Neural progenitor cell (in vitro differentiated cells): Measurements from ENCODE around the gene MYOG. TPM values are rescaled to one million over a fixed set of nuclear protein-coding genes. Genes with fewer than 3 reads are reported as not detected.

Source experiments
- DNase-seq: peaks from one replicate; pipeline ENCODE4 v3.0.0-alpha.2; 2016; ENCODE audit warnings: low spot score
- H2AFZ ChIP-seq: fragments of 200-600 bp; sonication (generic); replicated peaks from 2 replicates; pipeline ENCODE4 v1.6.1; 2016; ENCODE audit warnings: antibody characterized with exemption
- H3F3A ChIP-seq: fragments of 200-600 bp; sonication (generic); 2 replicates; pipeline ENCODE4 v1.6.1; 2016; ENCODE audit warnings: antibody characterized with exemption, low read depth
- H3K27ac ChIP-seq: fragments of 200-600 bp; sonication (generic); 2 replicates; pipeline ENCODE4 v1.5.1; 2016; ENCODE audit warnings: mild to moderate bottlenecking
- H3K27me3 ChIP-seq: fragments of 200-600 bp; sonication (generic); 2 replicates; pipeline ENCODE4 v1.6.1; 2016; ENCODE audit warnings: mild to moderate bottlenecking, moderate library complexity
- H3K36me3 ChIP-seq: fragments of 200-600 bp; sonication (generic); 2 replicates; pipeline ENCODE4 v1.5.1; 2016
- H3K4me1 ChIP-seq: fragments of 200-600 bp; sonication (generic); 2 replicates; pipeline ENCODE4 v1.6.1; 2016; ENCODE audit warnings: mixed run types
- H3K4me2 ChIP-seq: fragments of 200-600 bp; sonication (generic); 2 replicates; pipeline ENCODE4 v1.6.1; 2016
- H3K4me3 ChIP-seq: fragments of 200-600 bp; sonication (generic); 2 replicates; pipeline ENCODE4 v1.5.1; 2016
- H3K79me2 ChIP-seq: fragments of 200-600 bp; sonication (generic); 2 replicates; pipeline ENCODE4 v1.6.1; 2016; ENCODE audit warnings: low read depth
- H3K9ac ChIP-seq: fragments of 200-600 bp; sonication (generic); 2 replicates; pipeline ENCODE4 v1.6.1; 2016
- H3K9me3 ChIP-seq: fragments of 200-600 bp; sonication (generic); 2 replicates; pipeline ENCODE4 v1.5.1; 2016; ENCODE audit warnings: low read depth
- H4K20me1 ChIP-seq: fragments of 200-600 bp; sonication (generic); 2 replicates; pipeline ENCODE4 v1.6.1; 2016; ENCODE audit warnings: low read depth
- H3K27ac Mint-ChIP-seq: 3 replicates; pipeline ENCODE4 v1.8.0; 2021; ENCODE audit warnings: mixed read lengths
- H3K27me3 Mint-ChIP-seq: 2 replicates; pipeline ENCODE4 v1.8.0; 2022; ENCODE audit warnings: low read depth, mild to moderate bottlenecking, inconsistent platforms, moderate library complexity, mixed read lengths; ENCODE audit not compliant: insufficient read depth
- H3K36me3 Mint-ChIP-seq: 3 replicates; pipeline ENCODE4 v1.8.0; 2021; ENCODE audit warnings: mixed read lengths
- H3K4me1 Mint-ChIP-seq: 3 replicates; pipeline ENCODE4 v1.8.0; 2021; ENCODE audit warnings: mixed read lengths
- H3K4me3 Mint-ChIP-seq: 3 replicates; pipeline ENCODE4 v1.8.0; 2021; ENCODE audit warnings: mild to moderate bottlenecking, moderate library complexity, mixed read lengths
- H3K9me3 Mint-ChIP-seq: 3 replicates; pipeline ENCODE4 v1.8.0; 2020; ENCODE audit warnings: mixed read lengths
- CTCF ChIP-seq: fragments of 200-600 bp; sonication (generic); IDR thresholded peaks from 2 replicates; pipeline ENCODE4 v1.5.1; 2017; ENCODE audit warnings: antibody characterized with exemption, mild to moderate bottlenecking
- EZH2 ChIP-seq: fragments of 200-600 bp; sonication (generic); IDR thresholded peaks from 2 replicates; pipeline ENCODE4 v1.6.1; 2017; ENCODE audit warnings: antibody characterized with exemption, mild to moderate bottlenecking, moderate library complexity
- EZH2phosphoT487 ChIP-seq: fragments of 200-600 bp; sonication (generic); IDR thresholded peaks from 2 replicates; pipeline ENCODE4 v1.6.1; 2017; ENCODE audit warnings: antibody characterized with exemption
- total RNA-seq: library from RNA; depleted of rRNA; stranded (reverse); fragments of >200 nt; gene quantifications from 2 replicates; pipeline ENCODE4 v1.2.3, GENCODE V29; 2015; ENCODE audit warnings: low replicate concordance

MYOG gene
- total RNA-seq, 1 donor from 2014 or later = not detected

- Histone ChIP-seq H4K20me1 (no peaks in the 10 kb centered on the region), H3K79me2 (no peaks in the 10 kb centered on the region), H3K9me3 (no peaks in the 10 kb centered on the region), H3F3A (no peaks in the 10 kb centered on the region), H3K27ac (no peak overlapping the region), H3K9ac (no peak overlapping the region), H3K36me3 (no peaks in the 10 kb centered on the region), H3K4me1 (peaks cover 28% of the 10 kb centered on the region), H2AFZ (no peak overlapping the region), H3K4me3 (no peak overlapping the region), H3K27me3 (no peaks in the 10 kb centered on the region), H3K4me2 (no peak overlapping the region)
- peaks cover 13% of the 10 kb centered on the region for H3K36me3 Mint-ChIP-seq
- H3K4me3 Mint-ChIP-seq = no peak overlapping the region
- no peak overlapping the region for H3K27ac Mint-ChIP-seq
- peaks cover 33% of the 10 kb centered on the region for H3K4me1 Mint-ChIP-seq
- H3K27me3 Mint-ChIP-seq = peaks cover 2% of the 10 kb centered on the region
- DNase-seq = no peak
- TF ChIP-seq CTCF = no peak
- TF ChIP-seq EZH2 = no peak
- TF ChIP-seq EZH2phosphoT487 = no peak
- H3K9me3 Mint-ChIP-seq = no peaks in the 10 kb centered on the region
Measured at GRCh38 chr1:203051841-203052324, 33.9 kb downstream of the MYOG start.

GRCh38 chr1:203050826-203051225, 35.0 kb downstream of the MYOG start:
- H4K20me1 ChIP-seq = no peaks in the 10 kb centered on the region
- H3K36me3 ChIP-seq = no peaks in the 10 kb centered on the region
- no peak for DNase-seq
- no peaks in the 10 kb centered on the region for H3F3A ChIP-seq
- Mint-ChIP-seq H3K36me3 (peaks cover 11% of the 10 kb centered on the region), H3K27ac (no peak overlapping the region), H3K4me3 (no peak overlapping the region), H3K27me3 (peaks cover 2% of the 10 kb centered on the region), H3K9me3 (no peaks in the 10 kb centered on the region), H3K4me1 (peaks cover 36% of the 10 kb centered on the region)
- no peaks in the 10 kb centered on the region for H3K79me2 ChIP-seq
- no peak overlapping the region for H3K4me3 ChIP-seq
- peaks cover 28% of the 10 kb centered on the region for H3K4me1 ChIP-seq
- no peaks in the 10 kb centered on the region for H3K27me3 ChIP-seq
- H2AFZ ChIP-seq = no peak overlapping the region
- TF ChIP-seq EZH2 (no peak), EZH2phosphoT487 (no peak), CTCF (no peak)
- no peak overlapping the region for H3K27ac ChIP-seq
- no peak overlapping the region for H3K4me2 ChIP-seq
- no peaks in the 10 kb centered on the region for H3K9me3 ChIP-seq
- H3K9ac ChIP-seq = no peak overlapping the region

- Histone ChIP-seq H3K9me3 (no peaks in the 10 kb centered on the region), H4K20me1 (no peaks in the 10 kb centered on the region), H3K4me3 (no peak overlapping the region), H3F3A (no peaks in the 10 kb centered on the region), H3K36me3 (no peaks in the 10 kb centered on the region), H3K27ac (no peak overlapping the region), H2AFZ (no peak overlapping the region), H3K4me2 (no peak overlapping the region), H3K27me3 (no peaks in the 10 kb centered on the region), H3K4me1 (peaks cover 19% of the 10 kb centered on the region), H3K79me2 (no peaks in the 10 kb centered on the region), H3K9ac (no peak overlapping the region)
- no peaks in the 10 kb centered on the region for H3K9me3 Mint-ChIP-seq
- peaks cover 5% of the 10 kb centered on the region for H3K27me3 Mint-ChIP-seq
- no peak for TF ChIP-seq CTCF
- no peak for TF ChIP-seq EZH2phosphoT487
- TF ChIP-seq EZH2 = no peak
- DNase-seq = no peak
- peaks cover 34% of the 10 kb centered on the region for H3K4me1 Mint-ChIP-seq
- peaks cover 17% of the 10 kb centered on the region for H3K36me3 Mint-ChIP-seq
- no peak overlapping the region for H3K4me3 Mint-ChIP-seq
- no peak overlapping the region for H3K27ac Mint-ChIP-seq
Measured at GRCh38 chr1:203049576-203050180, 36.1 kb downstream of the MYOG start.
